Peyer's patch (tissue), 4 donors: Measurements from ENCODE around the gene UBAP1.

Experiments
- POLR2A ChIP-seq, 2 donors: fragments of 450-650 bp; IDR thresholded peaks; one replicate each; pipeline ENCODE4 v1.5.1; 2017; ENCODE audit warnings: antibody characterized with exemption in 2 of 2, mild to moderate bottlenecking in 2 of 2, moderate library complexity in 2 of 2
- TF ChIP-seq, protein P1 (sequence below), 6 experiments: fragments of 450-650 bp in 4 of 6; fragments of 200-600 bp in 2 of 6; sonication (generic) in 1 of 6; IDR thresholded peaks; one replicate each; pipeline ENCODE4 v1.5.1; 2017 to 2019; ENCODE audit warnings: antibody characterized with exemption in 6 of 6, mild to moderate bottlenecking in 3 of 6, moderate library complexity in 1 of 6

DNA sequence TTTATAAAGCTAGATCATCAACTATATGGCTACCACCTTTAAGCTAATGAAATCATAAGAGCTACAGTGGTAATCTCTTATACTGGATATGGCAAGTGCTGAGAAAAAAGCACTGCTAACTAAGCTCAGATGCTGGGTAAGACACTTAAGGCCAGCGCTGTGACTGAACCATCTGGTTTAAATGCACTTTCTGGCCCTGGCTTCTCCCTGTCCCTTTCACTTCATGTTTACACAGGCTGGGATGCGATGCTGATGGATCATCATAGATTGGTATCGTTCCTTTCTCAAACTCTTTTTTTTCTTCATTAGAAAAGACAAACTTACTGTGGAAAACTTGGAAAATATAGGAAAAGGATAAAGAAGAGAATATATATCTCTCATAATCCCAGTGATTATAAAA, 97.9 kb downstream of the UBAP1 start:
- TF ChIP-seq, protein P1, sequence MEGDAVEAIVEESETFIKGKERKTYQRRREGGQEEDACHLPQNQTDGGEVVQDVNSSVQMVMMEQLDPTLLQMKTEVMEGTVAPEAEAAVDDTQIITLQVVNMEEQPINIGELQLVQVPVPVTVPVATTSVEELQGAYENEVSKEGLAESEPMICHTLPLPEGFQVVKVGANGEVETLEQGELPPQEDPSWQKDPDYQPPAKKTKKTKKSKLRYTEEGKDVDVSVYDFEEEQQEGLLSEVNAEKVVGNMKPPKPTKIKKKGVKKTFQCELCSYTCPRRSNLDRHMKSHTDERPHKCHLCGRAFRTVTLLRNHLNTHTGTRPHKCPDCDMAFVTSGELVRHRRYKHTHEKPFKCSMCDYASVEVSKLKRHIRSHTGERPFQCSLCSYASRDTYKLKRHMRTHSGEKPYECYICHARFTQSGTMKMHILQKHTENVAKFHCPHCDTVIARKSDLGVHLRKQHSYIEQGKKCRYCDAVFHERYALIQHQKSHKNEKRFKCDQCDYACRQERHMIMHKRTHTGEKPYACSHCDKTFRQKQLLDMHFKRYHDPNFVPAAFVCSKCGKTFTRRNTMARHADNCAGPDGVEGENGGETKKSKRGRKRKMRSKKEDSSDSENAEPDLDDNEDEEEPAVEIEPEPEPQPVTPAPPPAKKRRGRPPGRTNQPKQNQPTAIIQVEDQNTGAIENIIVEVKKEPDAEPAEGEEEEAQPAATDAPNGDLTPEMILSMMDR (IDR thresholded peaks at IDR 0.05) = no peak
- TF ChIP-seq POLR2A (IDR thresholded peaks at IDR 0.05) = no peak
